NCI-H460 (cell line): ENCODE measurements around the gene FOXP2. TPM values are rescaled to one million over a fixed set of nuclear protein-coding genes. Genes with fewer than 3 reads are reported as not detected.

Experiments
- DNase-seq: peaks from one replicate; pipeline ENCODE4 v3.0.0-alpha.2; 2016; ENCODE audit warnings: low read depth; ENCODE audit errors: extremely low read depth
- small RNA-seq, 2 experiments: library from RNA; depleted of rRNA; stranded (forward); fragments of <200 nt; gene quantifications; one replicate each; pipeline ENCODE3, GENCODE V24; 2014
- total RNA-seq: library from RNA; depleted of rRNA; stranded (reverse); fragments of >200 nt; shearing (Covaris generic); gene quantifications from 2 replicates; pipeline ENCODE4 v1.2.3, GENCODE V29; 2014

Gene FOXP2
- total RNA-seq, 1 experiment from 2014 or later, result not detected

GRCh38 chr7:114700247-114700928 lies 285.8 kb downstream of the FOXP2 start:
- no peak for DNase-seq

- DNase-seq, result no peak
These were observed 289.1 kb downstream of the FOXP2 start for GRCh38 chr7:114703677-114704076.

GRCh38 chr7:114708646-114709045 lies 294.0 kb downstream of the FOXP2 start:
- no peak for DNase-seq

- no peak for DNase-seq
These were observed 295.9 kb downstream of the FOXP2 start for GRCh38 chr7:114710499-114710898.

GRCh38 chr7:114711241-114711640 lies 296.6 kb downstream of the FOXP2 start:
- no peak for DNase-seq

- no peak for DNase-seq
These were observed 301.3 kb downstream of the FOXP2 start for GRCh38 chr7:114715907-114716306.

GRCh38 chr7:114718861-114719260 lies 304.2 kb downstream of the FOXP2 start:
- DNase-seq, result no peak

- no peak for DNase-seq
These were observed 306.1 kb downstream of the FOXP2 start for GRCh38 chr7:114720725-114721124.

- no peak for DNase-seq
These were observed 307.9 kb downstream of the FOXP2 start for GRCh38 chr7:114722562-114722961.

GRCh38 chr7:114723308-114723707 lies 308.7 kb downstream of the FOXP2 start:
- DNase-seq, result no peak

GRCh38 chr7:114740095-114740494 lies 325.5 kb downstream of the FOXP2 start:
- DNase-seq, result no peak

GRCh38 chr7:114740941-114741340 lies 326.3 kb downstream of the FOXP2 start:
- no peak for DNase-seq

GRCh38 chr7:114741911-114742310 lies 327.3 kb downstream of the FOXP2 start:
- no peak for DNase-seq

Small RNA genes within 50 kb of the gene (small RNA-seq; reads per million reads assigned to genes)
- gene MIR3666, result 0 reads per million in 2 experiments
- gene RNA5SP238, result 0 reads per million in 2 experiments
